NCI-H1436 (cell line): Measurements from ENCODE around the gene RNF166.
"Not testable (repeated sequence)": the region's sequence is repeated elsewhere in the genome, so short reads cannot be mapped to it uniquely, and the experiment has no call there.

Experiments used
- DNase-seq: peaks from one replicate; lab custom pipeline; 2025; lab: John Stamatoyannopoulos, UW

The RNF166 gene

DNA sequence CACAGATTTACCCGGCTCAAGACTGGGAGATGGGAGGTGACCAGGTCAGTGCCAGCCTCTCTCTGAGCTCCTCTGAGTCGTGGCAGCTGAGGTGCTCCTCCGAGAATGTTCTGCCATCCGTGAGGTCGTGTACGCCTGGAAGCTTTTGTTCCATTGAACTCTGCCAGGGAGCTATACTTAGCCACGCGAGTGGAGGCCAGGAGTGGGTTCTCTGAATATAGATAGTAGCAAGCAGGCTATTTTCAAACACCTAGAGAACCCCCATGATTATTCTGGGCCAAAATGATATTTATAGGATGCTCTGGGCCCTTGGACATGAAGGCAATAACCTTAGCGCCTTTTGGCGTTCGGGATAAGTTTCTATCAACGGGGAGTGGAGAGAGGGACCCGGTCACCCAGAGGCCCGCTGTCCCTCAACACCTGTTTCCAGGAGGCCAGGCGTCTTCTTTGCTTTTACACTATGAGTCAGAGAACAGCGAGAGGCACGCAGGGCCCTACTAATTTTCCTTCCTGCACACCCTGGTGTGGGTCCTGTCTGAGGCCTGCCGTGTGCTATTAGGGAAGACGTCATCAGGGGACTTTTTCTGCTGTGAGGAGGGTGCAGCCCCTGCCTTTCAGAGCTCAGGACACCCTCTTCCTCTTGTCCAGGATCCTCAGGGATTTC, 32.4 kb downstream of the RNF166 start:
- DNase-seq = no peak

DNA sequence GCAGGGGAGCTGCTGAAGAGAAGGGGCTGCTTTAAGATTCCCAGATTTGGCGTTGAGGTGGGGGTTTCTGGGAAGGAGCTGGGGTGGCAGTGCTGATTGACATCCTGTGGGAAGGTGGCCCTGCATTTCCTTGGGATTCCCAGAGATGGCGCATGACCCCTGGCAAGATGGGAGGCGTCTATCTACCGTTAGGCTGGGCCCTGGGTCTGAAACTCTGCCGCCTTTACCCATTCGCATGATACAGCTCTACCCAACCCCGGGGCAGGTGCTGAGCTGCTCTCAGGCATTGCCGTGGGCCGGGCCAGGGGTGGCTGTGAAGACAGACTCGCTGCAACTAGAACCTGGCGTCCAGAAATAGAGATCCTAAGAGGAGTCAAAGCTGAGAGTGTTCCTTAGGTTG, 33.4 kb downstream of the RNF166 start:
- DNase-seq = no peak

DNA sequence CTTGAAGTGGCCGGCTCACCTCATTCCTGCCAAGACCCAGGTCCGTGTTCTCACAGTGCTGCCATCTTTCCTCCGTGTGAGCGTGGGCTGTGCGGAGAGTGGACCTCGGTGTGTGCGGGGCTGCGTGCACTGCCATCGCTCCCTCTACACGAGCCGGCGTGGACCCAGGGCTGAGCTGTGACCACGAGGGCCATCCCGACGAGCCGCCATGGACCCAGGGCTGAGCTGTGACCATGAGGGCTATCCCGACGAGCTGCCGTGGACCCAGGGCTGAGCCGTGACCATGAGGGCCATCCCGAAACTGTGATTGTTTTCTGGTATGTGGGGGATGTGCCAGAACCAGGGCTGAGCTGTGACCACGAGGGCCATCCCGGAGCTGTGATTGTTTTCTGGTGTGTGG, 34.4 kb downstream of the RNF166 start:
- DNase-seq = no peak

DNA sequence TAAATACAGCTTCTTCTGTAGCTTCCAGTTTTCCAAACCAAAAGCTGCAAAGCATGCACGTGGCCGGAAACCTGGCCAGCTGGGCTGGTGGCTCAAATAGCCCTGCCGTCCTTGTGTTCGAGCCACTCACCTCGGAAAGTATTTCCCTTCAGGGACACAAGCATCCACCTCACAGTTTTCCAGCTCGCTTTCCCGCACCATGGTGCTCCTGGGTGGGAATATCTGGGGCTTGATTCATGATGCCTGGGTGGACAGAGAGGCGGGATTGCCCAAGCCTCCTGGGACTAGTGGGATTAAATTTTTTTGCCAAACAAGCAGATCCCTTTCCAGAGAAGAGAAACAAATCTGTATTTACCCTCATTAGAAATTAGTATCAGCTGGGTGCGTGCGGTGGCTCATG, 36.2 kb downstream of the RNF166 start:
- DNase-seq = no peak

DNA sequence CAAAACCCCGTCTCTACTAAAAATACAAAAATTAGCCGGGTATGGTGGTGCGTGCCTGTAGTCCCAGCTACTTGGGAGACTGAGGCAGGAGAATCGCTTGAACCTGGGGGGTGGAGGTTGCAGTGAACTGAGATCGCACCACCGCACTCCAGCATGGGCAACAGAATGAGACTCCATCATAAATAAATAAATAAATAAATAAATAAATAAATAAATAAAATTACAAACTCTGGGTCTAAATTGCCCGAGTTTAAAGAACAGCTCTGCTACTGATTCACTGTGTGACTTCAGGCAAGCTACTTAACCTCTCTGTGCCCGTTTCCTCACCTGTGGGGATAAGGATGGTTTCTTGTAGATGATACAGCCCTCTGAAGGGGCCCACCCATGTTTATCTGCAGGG, 36.7 kb downstream of the RNF166 start:
- not testable (repeated sequence) for DNase-seq

DNA sequence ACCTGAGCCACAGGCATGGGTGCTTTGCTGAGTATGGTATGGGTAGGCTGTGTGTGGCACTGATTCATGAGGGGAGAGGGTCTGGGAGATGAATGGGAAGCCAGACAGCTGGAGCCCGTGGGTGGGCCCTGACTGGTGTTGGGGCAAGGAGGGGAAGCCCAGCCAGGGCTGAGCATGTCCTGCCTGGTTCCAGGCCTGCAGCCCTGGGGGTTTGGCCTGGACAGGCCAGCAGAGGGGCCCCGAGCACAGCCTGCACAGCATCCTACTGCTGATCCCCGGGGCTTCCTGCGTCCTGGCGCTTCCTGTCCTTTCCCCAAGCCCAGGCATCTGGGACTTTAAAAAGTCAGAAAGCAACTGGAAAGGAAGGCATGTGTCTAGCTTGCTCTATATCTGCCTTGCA, 38.7 kb downstream of the RNF166 start:
- no peak for DNase-seq

DNA sequence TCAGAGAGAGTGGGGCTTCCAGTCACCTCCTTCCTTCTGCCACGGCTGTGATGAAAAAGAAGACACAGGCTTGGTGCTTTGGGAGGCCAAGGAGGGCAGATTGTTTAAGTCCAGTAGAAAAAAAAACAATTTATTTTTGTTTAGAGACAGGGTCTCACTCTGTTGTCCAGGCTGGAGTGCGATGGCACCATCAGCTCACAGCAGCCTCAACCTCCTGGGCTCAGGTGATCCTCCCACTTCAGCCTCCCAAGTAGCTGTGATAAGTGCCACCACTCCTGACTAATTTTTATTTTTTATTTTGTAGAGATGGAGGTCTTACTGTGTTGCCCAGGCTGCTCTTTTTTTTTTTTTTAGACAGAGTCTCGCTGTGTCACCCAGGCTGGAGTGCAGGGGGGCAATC, 40.6 kb downstream of the RNF166 start:
- no peak for DNase-seq

DNA sequence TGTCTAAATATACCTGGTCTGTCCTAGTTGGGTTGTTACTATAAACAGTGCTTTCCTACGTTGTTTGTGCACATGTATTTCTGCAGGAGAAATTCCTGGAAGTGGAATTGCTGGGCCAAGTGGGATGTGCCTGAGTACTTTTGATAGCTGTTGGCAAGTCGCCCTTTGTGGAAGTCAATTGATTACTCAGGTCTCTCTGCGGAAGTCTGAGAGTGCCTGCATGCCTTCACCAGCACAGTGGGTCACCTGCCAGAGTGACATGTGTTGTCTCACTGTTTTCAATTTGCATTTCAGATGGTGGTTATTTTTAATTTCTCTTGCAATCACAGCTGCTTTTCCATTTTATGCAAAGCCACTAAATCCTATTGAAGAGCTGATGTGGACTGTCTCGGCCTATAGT, 41.1 kb downstream of the RNF166 start:
- no peak for DNase-seq

DNA sequence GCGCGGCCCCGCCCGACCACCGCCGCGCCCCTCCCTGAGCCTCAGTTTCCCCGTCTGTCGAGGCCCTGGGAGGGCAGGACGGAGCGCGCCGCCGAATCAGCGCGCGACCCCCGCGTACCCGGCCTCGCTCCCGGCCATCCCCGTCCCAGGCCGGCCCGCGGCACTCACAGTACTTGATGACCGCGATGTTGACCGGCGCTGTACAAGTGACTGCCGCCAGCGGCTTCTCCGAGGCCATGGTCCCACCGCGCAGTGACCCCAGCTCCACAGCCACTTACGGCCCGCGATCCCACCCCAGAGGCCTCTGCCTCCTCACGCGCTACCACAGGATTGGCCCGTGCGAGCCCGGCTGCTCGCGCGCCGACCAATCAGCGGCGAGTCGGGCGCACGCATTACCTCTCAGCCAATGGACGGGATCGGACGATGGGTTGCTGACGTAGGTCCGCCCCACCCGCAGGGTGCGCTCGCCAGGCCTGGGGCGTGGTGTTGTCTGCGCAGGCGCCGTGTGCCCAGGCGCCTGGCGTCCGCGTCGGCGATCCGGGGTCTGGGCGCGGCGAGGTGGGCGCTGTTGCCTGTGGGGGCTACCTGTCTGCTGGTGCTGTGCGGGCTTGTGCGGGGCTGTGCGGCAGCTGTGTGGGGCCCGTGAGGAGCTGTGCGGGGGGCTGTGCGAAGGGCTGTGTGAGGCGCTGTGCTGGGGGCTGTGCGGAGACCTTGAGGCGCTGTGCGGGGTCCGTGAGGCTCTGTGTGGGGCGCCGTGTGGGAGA, 43.2 kb downstream of the RNF166 start, which contains the start of gene MVD:
Gene MVD, minus strand, starts transcription at position 249 of the 764 bp plus-strand sequence. Its CDS starts 11 bp downstream, at position 238.
- peak; percentile 97 for DNase-seq

DNA sequence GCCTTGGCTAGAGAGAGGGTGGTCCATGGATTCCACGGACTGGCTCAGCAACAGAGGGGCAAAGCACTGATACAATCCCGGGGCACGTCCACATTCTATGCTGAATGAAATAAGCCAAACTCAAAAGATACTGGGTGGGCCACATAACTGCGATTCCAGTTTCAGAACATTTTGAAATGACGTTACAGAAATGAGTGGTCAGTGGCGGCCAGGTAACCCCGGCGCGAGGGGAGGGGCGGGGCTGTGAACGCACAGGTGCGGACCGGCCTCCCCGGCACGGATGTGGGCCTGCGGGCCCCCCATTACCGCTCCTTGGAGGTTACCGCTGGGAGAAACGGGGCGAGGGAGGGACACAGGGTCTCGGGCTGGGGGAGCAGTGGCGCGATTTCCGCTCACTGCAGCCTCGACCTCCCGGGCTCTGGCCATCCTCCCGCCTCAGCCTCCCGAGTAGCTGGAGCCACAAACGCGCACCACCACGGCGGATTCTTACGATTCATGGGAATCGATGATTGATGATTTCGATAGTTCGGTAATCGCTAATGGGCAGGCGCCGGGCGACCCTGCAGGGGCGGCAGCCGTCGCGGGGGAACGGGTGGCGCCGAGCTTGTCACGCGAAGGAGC, 43.9 kb downstream of the RNF166 start:
- no peak for DNase-seq

DNA sequence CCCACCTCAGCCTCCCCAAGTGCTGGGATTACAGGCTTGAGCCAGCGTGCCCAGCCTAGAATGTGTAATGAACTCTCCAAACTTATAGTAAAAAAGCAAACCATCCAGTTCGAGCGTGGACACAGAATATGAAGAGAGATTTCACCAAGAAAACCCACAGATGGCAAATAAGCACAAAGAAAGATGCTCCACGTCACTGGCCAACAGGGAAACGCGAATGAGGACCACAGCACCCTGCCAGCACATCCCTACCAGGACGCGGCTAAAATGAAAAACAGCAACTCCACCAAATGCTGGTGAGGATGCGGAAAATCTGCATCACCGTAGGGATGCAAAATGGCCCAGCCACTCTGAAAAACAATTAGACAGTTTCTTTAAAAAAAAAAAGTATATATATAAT, 44.7 kb downstream of the RNF166 start:
- no peak for DNase-seq

DNA sequence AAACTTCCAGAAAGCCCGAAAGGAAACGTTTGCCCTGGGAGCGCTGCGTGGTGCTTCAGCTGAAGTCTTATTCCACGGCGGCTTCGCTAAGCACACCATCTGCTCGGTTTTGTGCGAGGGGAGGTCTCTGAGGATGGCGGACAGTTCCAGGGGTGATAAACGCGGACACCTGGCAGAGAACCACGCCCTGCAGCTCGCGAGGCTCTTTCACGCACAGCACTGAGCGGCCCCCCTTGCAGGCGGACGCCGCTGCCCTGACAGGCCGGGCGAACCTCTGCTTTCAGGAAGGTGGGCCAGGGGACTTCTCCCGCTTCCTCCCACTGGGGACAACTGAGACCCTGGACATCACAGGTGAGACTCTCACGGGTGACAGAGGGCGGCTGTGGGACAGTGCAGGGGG, 47.0 kb downstream of the RNF166 start:
- DNase-seq = no peak

DNA sequence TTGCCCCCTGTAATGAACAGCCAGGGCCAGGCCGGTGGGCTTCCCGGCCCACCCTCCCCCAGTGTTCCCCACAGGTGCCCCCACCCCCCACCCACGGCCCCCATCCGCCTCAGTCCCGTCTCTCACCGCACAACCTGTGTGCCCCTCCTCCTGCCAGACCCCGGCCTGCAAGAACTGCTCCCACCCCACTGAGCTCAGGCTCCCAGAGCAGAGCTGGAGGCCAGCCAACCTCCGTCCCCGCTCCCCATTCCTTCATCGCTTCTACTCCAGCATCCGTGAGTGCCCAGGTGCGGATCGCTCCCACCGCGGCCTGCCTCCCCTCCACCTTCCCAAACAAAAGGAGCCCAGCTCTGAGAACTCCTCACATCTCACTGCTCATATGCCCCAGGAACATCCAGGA, 47.5 kb downstream of the RNF166 start:
- no peak for DNase-seq

DNA sequence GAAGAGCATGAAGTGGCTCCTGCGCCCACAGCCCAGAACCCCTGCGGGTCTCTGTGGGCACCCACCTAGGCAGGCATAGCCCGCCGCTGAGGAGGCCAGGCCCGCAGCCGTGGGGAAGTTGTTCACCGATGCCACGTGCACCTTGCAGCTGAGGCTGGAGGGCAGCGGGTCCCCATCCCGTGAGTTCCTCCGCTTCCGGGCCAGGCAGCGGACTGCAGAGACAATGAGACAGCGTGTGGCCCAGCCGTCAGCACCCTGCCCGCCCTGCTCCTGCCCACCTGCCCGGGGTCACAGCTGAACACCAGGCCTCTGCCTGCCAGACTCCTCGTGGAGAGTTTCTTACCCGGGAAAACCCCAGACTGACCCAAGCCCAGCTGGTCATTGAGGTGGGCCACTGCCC, 48.8 kb downstream of the RNF166 start:
- no peak for DNase-seq

DNA sequence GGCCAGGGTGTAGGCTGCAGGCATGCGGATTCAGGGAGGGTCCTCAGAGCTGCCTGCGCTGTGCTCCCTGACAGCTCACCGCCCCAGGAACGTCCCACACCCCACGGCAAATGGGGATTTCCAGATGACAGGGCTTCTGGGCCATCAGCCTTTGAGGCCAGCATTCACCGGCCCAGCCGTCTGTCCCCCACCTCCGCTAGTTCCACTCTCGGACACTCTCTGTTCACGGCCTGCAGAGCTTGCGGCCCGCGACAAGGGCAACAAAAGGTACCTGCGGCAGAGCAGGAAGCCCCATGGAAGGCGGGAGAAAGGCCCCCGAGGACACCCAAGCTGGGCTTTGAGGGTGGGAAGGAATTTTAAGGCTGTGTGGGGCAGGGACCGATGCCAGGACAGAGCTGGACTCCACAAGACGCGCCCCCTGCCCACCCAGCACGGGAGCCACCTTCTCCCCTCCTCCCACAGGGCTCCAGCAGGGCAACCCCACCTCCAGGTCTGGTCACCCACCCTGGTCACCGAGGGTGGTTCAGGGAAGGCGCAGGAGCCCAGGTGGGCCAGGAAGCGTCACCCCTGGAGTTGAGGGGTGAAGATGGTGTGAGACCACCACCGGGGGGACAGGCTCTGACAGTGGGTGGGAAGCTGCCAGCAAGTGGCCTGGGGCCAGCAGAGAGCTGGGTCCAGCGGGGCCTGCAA, 49.8 kb downstream of the RNF166 start:
- no peak for DNase-seq

DNA sequence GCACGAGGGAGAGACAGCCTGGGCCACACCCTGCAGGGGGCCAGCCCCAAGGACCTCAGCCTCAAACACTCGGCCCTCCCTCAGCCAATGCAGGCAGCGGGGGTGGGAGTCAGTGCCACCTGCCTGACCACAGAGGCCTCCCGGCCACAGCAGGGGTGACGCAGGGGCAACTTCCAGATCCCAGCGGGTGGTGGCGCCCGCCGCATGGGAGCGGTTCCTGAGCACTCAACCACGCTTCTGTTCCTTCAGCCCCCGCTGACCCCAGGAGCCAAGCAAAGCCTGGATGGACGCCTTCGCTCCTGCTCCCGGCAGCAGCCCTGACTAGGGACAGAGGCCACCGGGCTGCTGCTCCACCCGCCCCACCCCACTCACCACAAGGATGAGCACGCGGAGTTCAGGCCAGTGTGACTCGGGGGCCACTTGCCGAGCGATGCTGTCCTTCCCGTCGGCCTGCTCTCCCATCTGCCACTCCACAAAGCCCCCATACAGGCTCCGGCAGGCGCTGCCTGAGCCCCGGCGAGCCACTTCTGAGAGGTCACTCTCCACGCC, 50.4 kb downstream of the RNF166 start:
- no peak for DNase-seq

DNA sequence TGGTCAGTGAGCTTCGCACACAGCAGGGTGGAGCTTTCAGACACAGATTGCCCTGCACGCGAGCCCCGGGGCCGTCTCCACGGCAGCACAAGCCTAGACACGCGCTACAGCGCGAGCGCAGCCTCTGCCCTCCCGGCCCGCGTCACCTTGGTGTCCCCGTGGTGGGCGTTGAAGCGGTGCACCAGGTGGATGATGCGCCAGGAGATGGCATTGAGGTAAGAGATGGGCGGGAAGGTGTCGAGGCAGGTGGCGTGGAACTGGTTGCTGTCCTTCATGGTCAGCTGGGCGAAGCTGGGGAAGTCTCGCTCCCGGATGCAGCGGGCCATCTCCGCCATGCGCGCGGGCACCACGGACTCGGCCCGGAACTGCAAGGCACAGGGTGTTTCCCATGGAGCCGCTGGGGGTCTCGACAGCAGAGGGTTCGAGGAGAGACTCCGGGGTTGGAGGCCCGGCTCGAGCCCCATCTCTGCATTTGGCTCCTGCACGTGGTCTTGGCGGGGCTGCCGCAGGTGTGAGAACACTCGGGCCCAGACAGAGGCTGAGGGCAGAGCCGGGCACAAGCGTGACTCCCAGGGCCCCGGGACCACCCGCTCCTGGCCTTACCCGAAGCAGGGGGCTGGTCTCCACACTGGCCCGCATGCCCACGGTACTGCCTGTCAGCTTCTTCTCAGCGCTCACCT, 51.0 kb downstream of the RNF166 start:
- DNase-seq = no peak

DNA sequence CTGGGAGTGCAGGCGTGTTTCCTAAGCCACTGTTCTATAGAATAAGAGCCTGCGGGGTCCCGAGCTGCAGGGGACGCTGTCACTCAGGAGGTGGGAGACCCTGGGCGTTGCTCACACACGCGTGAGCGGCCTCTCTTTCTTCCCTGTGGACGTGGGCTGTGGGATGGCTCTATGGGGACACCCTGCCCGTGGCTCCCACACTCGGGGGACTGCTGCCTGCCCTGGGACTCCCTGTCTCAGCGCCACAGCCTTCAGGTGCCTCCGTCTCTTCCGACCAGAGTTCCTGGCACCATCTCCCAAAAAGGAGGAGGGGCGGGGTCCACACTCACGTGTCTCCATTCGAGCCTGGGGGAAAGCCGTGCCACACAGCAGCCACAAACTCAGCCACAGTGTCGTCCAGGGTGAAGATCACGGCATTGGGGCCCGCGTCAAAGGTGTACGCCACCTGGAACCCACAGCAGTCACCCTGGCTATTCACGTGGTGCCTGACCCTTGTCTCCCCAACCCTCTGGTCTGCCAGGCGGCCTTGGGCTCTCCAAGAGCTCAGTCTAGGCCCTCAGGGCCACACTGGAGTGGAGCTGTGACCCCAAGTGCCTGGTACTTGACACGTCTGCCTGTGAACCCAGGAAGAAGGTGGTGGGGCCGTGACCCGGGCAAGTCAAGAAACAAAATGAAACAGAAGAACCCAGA, 51.7 kb downstream of the RNF166 start:
- no peak for DNase-seq

DNA sequence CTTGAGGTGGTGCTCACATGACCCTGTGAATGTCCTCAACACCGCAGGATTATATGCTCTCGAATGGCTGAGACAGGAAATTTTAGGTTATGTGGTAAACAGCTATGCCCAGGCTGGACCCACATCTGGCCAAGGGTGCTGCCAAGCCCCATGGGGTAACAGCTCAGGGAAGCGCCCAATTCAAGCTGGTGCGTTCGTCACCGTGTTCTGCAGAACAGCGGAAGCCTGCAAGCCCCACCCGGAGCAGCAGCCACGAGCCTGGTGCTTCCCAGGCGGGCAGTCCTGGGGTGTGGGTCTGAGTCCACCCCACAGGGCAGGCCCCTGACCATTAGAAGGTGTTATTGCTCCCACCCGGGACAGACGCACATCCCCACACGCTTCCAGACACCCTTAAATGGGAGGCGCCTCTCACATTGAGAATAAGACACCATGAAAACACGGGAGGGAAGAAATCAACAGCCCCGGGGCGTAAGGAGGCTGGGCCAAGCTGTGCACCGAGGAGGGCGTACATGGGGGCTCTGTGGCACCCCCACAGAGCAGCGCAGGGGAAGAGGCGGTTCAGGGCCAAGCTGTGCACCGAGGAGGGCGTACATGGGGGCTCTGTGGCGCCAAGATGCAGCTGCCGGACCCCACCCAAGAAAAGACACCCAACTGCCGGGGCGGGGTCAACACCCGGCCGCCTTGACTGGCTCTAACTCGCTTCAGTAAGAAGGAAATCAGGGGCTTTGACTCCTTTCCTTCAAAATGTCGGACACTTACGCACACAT, 52.4 kb downstream of the RNF166 start:
- no peak for DNase-seq

DNA sequence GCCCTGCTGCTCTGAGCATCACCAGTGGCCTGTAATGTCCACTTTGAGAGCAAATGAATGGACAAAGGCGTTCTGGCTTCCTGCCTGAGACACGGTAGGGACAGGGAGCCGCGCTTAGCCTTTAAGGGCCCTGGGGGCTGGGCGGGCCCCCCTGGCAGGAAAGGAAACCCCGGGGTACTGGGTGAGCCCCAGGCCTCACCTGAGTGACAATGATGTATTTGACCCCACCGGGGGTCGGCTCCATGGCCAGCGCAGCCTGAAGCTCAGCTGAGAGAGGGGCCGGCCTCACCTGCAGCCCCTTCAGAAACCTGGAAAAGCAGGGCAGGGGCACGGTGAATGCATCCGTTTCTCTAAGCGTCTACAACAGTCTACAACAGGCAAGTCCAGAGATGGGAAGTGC, 53.1 kb downstream of the RNF166 start:
- DNase-seq = no peak

DNA sequence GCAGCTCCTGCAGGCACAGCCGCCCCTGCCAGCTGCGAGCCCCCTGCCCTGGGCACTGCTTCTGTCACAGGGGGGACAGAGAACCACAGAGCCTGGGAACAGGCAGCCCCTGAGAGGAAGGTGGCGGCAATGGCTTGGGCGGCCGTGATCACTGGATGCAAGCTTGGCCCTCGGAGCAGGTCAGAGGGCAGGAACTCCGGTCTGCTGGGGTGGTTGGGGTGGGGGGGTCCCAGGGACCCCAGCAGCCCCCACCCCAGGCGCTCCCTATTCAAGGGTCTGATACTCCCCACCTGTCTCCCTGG, 53.5 kb downstream of the RNF166 start:
- DNase-seq = no peak
